Activated CD4-positive, alpha-beta T cell treated with anti-CD3 and anti-CD28 coated beads, Interleukin-10, Interleukin-2, amounts not matched to agents 100 ng/mL and 50 ng/mL, durations not matched to agents 16 hours and 8 hours (primary cell): ENCODE data around the gene SMARCC2.
"Not testable (repeated sequence)": the region's sequence is repeated elsewhere in the genome, so short reads cannot be mapped to it uniquely, and the experiment has no call there.

ENCODE experiments used
- DNase-seq: peaks from one replicate; pipeline ENCODE4 v3.0.0-alpha.2; 2020

Gene SMARCC2

GRCh38 chr12:56206452-56207166 lies 17.3 kb upstream of the SMARCC2 start:
- DNase-seq, result peak; percentile 36

GRCh38 chr12:56205445-56205844 lies 16.2 kb upstream of the SMARCC2 start:
- no peak for DNase-seq

GRCh38 chr12:56204275-56204674 lies 15.0 kb upstream of the SMARCC2 start:
- no peak for DNase-seq

- no peak for DNase-seq
Observed at GRCh38 chr12:56202838-56203237, 13.6 kb upstream of the SMARCC2 start.

GRCh38 chr12:56202366-56202765 lies 13.1 kb upstream of the SMARCC2 start:
- DNase-seq, result no peak

DNA sequence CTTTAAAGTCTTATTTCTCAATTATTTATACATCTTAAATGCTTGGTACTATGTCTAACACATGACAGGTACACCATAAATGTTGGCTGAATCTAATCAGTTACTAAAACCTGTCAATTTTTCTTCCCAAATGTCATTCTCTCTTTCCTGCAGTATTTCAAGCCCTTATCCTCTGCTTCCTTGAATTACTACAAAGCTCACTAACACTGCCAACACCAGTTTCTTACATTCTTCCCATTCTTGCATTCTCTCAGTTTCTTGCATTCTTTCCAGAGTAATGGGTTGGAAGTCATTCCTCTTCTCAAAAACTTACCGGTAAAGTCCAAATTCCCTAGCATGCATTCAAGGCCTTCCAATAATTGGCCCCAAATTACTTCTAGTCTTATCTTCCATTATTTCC lies 9.6 kb upstream of the SMARCC2 start:
- no peak for DNase-seq

GRCh38 chr12:56197921-56198635 lies 8.8 kb upstream of the SMARCC2 start:
- DNase-seq, result no peak

DNA sequence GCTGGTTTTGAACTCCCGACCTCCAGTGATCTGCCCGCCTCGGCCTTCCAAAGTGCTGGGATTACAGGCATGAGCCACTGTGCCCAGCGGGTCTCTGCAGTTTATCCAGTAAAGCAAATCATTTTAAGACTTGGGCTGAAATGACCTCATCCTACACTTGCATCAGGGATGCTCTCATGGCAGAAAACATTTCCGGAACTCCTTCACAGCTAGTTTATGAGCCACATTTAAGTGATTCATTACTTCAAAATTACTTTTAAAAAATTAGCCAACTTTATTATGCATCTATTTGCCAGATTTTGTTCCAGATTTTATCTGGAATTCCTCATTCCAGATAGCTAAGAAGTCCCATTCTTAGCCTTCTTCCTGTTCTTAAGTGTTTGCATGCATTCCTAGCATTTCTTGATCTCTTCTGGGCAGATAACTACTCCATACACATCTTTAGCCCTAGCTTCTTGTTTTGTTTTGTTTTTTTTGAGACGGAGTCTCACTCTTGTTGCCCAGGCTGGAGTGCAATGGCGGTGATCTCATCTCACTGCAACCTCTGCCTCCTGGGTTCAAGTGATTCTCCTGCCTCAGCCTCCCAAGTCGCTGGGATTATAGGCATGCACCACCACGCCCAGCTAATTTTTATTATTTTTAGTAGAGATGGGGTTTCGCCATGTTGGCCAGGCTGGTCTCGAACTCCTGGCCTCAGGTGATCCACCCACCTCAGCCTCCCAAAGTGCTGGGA lies 7.7 kb upstream of the SMARCC2 start:
- DNase-seq, result not testable (repeated sequence)

DNA sequence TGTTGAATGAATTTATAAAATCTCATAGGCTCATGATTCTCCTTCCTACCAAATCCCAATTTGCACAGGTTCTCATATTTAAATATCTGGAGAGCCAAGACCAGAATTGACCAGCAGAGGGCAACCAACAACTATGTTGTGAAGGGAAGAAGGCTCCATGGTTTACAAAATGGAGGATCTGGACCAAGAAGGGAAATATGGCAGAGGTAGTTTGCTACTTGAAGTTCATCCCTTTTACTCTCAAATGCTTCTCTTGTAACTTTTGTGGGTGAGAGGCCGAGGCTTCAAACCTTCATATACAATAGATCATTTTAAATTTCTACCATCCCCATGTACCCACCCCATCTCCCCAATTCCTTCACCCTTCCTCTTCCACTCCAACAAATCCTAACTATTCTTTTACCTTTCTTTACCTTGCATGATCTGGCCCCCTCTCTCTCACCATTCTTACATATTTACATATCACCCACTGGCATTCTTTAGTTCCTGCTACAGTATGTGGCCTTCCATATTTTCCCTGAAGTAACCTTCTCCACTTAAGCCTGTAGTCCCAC lies 3.8 kb upstream of the SMARCC2 start:
- peak; percentile 87 for DNase-seq

DNA sequence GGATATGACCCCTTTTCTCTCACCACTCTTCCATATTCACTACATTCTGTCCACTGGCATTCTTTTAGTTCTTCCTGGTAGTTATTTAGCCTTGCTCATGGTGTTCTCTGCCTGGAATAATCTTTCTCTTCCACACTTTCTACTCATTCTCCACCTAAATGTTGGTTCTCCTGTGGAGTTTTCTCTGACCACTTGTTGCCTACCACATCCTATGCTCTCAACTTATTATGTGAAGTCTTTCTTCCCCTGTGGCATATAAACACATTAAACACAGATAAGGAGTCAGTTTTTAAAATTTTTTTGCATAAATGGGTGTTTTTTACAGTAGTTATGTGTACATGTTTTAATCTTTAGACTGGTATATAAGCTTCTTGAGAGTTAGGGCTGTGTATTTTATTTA lies 3.3 kb upstream of the SMARCC2 start:
- no peak for DNase-seq

- no peak for DNase-seq
Observed at GRCh38 chr12:56190695-56191155, 1.4 kb upstream of the SMARCC2 start.

GRCh38 chr12:56189918-56190694 lies 823 bp upstream of the SMARCC2 start:
- DNase-seq, result peak; percentile 93

DNA sequence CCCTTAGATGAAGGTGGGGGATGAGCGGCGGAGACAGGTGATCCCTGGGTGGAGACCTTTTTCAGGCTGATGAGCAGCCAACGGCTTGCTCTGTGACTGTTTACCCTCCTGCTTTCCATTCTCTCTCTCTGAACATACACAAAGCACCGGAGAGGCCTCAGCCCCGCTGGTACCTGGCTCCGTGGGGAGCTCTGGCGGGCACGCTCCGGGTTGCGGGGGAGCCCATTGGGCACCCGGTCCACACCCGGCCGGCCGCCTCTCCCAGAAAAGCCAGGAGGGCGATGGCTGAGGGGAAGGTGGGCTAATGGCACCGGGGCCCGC lies 545 bp downstream of the SMARCC2 start:
- peak; percentile 15 for DNase-seq

GRCh38 chr12:56188131-56188777 lies 1.0 kb downstream of the SMARCC2 start:
- DNase-seq, result peak; percentile 27

GRCh38 chr12:56186957-56187356 lies 2.3 kb downstream of the SMARCC2 start:
- no peak for DNase-seq

DNA sequence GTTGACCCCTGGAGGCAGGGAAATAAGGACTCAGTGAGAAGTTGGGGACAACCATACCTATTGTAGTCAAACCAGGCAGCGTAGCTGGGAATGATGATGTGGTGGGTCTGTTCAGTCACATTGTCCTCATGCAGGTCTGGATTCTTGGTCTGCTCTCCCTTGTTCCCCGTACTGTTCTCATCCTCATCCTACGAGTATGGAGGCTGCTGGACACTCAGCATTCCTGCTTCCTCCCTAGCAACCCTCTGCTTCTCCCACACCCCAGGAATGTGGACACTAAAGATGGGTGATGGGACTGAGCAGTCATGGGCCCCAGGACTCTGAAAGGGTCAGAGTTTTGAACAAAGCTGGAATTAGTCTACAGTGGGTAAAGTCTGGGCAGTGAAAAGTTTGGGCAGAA lies 10.9 kb downstream of the SMARCC2 start:
- DNase-seq, result no peak

- no peak for DNase-seq
Observed at GRCh38 chr12:56172839-56173238, 16.4 kb downstream of the SMARCC2 start.

DNA sequence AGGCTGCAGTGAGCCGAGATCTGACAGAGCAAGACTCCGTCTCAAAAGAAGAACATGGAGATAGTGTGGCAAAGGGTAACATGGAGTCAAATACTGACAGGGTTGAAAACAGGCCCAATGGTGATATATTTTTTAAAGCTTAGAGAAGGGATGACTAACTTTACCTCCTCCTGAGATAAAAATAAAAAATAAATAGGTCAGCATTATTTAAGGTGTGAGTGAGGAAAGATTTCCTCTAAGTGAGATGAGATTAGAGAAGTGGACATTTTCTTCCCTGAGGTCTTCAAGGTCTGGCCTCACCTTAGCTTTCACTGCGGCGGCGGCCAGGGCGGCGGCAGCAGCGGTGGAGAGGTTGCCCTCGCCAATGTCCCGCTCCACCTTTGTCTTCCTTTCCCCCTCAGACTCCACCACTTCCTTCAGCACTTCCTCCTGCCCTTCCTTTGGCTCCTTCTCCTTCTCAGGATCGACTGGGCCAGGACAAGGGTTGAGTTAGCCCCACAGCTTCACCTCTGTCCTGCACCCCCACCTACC lies 20.0 kb downstream of the SMARCC2 start:
- DNase-seq, result no peak

- no peak for DNase-seq
Observed at GRCh38 chr12:56165369-56165768, 23.9 kb downstream of the SMARCC2 start.

GRCh38 chr12:56164345-56164729 lies 24.9 kb downstream of the SMARCC2 start:
- no peak for DNase-seq

DNA sequence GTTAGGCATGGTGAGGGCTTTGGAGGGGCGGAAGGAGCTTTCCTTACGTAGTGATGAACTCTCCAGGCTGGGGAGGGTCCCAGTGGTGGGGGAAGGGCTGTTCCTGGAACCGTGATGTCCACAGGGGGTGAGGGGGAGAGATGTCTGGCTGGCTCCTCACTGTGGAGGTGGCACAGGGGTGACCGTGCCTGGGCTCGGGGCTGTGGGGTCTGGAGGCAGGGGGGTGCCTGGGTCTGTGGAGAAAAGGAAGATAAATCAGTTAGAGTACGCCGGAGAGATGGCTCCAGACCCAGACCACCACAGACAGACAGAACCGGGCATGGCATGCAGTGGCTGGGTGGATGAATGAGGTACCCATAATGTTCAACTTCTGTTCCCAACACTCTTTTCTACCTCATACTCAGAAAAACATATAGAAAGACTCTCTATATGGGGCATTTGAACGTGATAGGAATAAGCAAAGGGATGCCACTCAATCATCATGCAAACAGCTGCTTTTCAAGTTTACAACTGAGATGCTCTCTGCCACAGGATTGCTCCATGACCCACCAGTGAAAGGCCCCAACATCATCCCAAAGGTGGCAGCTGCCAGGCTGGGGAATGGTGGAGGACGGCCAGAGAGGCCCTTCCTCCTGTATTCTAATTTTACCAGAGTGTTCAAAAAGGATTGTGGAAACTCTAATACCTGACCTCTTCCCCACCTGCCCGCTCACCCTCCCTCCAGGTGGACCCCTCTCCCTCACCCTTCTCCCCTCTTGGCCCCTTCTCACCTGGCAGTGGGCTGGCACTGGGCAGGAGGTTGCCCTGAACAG lies 25.5 kb downstream of the SMARCC2 start:
- DNase-seq, result no peak
